H9 (cell line): Measurements from ENCODE around the gene THSD4. TPM values are rescaled to one million over a fixed set of nuclear protein-coding genes. Genes with fewer than 3 reads are reported as not detected.
A peak's percentile ranks its signal among the peaks of the same experiment; 100 is the strongest.

Source experiments
- DNase-seq: peaks from one replicate; pipeline ENCODE4 v3.0.0-alpha.2; 2017
- H2AFZ ChIP-seq: one replicate; pipeline ENCODE4 v1.6.1; 2013; ENCODE audit warnings: mild to moderate bottlenecking, low read length, control low read depth, moderate library complexity
- H2AK5ac ChIP-seq: 2 replicates; pipeline ENCODE4 v1.6.1; 2013; ENCODE audit warnings: low read length, control low read depth, mixed read lengths; ENCODE audit not compliant: insufficient read length
- H2BK120ac ChIP-seq: one replicate; pipeline ENCODE4 v1.6.1; 2013; ENCODE audit warnings: low read depth, mild to moderate bottlenecking, low read length, control low read depth, inconsistent platforms; ENCODE audit not compliant: poor library complexity, severe bottlenecking
- H2BK12ac ChIP-seq: 2 replicates; pipeline ENCODE4 v1.6.1; 2013; ENCODE audit warnings: low read length, control low read depth, mixed read lengths, low read depth; ENCODE audit not compliant: insufficient read length
- H2BK15ac ChIP-seq: 2 replicates; pipeline ENCODE4 v1.6.1; 2013; ENCODE audit warnings: low read depth, low read length, control low read depth
- H2BK20ac ChIP-seq: one replicate; pipeline ENCODE4 v1.6.1; 2013; ENCODE audit warnings: low read depth, mild to moderate bottlenecking, low read length, control low read depth, inconsistent platforms; ENCODE audit not compliant: poor library complexity, severe bottlenecking
- H2BK5ac ChIP-seq: 2 replicates; pipeline ENCODE4 v1.6.1; 2013; ENCODE audit warnings: low read length, control low read depth, mixed read lengths; ENCODE audit not compliant: insufficient read length
- H3K14ac ChIP-seq: 2 replicates; pipeline ENCODE4 v1.6.1; 2013; ENCODE audit warnings: low read length, control low read depth; ENCODE audit not compliant: insufficient read depth
- H3K18ac ChIP-seq: 2 replicates; pipeline ENCODE4 v1.6.1; 2013; ENCODE audit warnings: low read depth, mild to moderate bottlenecking, mixed read lengths, low read length, control low read depth; ENCODE audit not compliant: insufficient read length
- H3K23ac ChIP-seq: 2 replicates; pipeline ENCODE4 v1.6.1; 2013; ENCODE audit warnings: low read length, control low read depth, mixed read lengths, low read depth; ENCODE audit not compliant: insufficient read length
- H3K23me2 ChIP-seq: 2 replicates; pipeline ENCODE4 v1.6.1; 2013; ENCODE audit warnings: low read depth, mild to moderate bottlenecking, mixed read lengths, low read length, control low read depth; ENCODE audit not compliant: insufficient read length, poor library complexity, severe bottlenecking
- H3K27ac ChIP-seq: 2 replicates; pipeline ENCODE4 v1.5.1; 2013; ENCODE audit warnings: low read length, control low read depth, mixed read lengths, low read depth; ENCODE audit not compliant: insufficient read length
- H3K27me3 ChIP-seq: 2 replicates; pipeline ENCODE4 v1.6.1; 2013; ENCODE audit warnings: low read length, control low read depth, inconsistent platforms; ENCODE audit not compliant: insufficient read depth
- H3K4ac ChIP-seq: 2 replicates; pipeline ENCODE4 v1.6.1; 2013; ENCODE audit warnings: low read depth, mild to moderate bottlenecking, control low read depth, inconsistent platforms, low read length, moderate library complexity
- H3K4me1 ChIP-seq: 2 replicates; pipeline ENCODE4 v1.6.1; 2013; ENCODE audit warnings: low read length, control low read depth, inconsistent platforms; ENCODE audit not compliant: insufficient read depth
- H3K4me2 ChIP-seq: 2 replicates; pipeline ENCODE4 v1.6.1; 2013; ENCODE audit warnings: low read length, control low read depth, mixed read lengths; ENCODE audit not compliant: insufficient read length, insufficient read depth
- H3K56ac ChIP-seq: 2 replicates; pipeline ENCODE4 v1.6.1; 2013; ENCODE audit warnings: low read depth, mild to moderate bottlenecking, mixed read lengths, low read length, control low read depth; ENCODE audit not compliant: insufficient read length
- H3K79me1 ChIP-seq: 2 replicates; pipeline ENCODE4 v1.6.1; 2013; ENCODE audit warnings: low read depth, mild to moderate bottlenecking, moderate library complexity, low read length, control low read depth, inconsistent platforms; ENCODE audit not compliant: insufficient read depth, poor library complexity, severe bottlenecking
- H3K79me2 ChIP-seq: 2 replicates; pipeline ENCODE4 v1.6.1; 2013; ENCODE audit warnings: low read length, control low read depth, inconsistent platforms; ENCODE audit not compliant: insufficient read depth
- H3K9ac ChIP-seq: 2 replicates; pipeline ENCODE4 v1.6.1; 2013; ENCODE audit warnings: low read length, control low read depth, mixed read lengths; ENCODE audit not compliant: insufficient read length; ENCODE audit errors: extremely low read depth
- H3K9me3 ChIP-seq: one replicate; pipeline ENCODE4 v1.6.1; 2013; ENCODE audit warnings: low read depth, low read length, inconsistent platforms; ENCODE audit not compliant: control insufficient read depth
- H3T11ph ChIP-seq: one replicate; pipeline ENCODE4 v1.6.1; 2013; ENCODE audit warnings: mild to moderate bottlenecking, low read length, control low read depth, inconsistent platforms
- H4K20me1 ChIP-seq: one replicate; pipeline ENCODE4 v1.6.1; 2013; ENCODE audit not compliant: control insufficient read depth, insufficient read length, insufficient read depth
- H4K5ac ChIP-seq: 2 replicates; pipeline ENCODE4 v1.6.1; 2013; ENCODE audit warnings: low read depth, mild to moderate bottlenecking, mixed read lengths, low read length, control low read depth; ENCODE audit not compliant: insufficient read length
- H4K8ac ChIP-seq: replicated peaks from 2 replicates; pipeline ENCODE4 v1.6.1; 2013; ENCODE audit warnings: low read length, control low read depth, mixed read lengths, low read depth; ENCODE audit not compliant: insufficient read length
- H4K91ac ChIP-seq: 2 replicates; pipeline ENCODE4 v1.6.1; 2013; ENCODE audit warnings: low read depth, mild to moderate bottlenecking, moderate library complexity, mixed read lengths, low read length, control low read depth; ENCODE audit not compliant: insufficient read length
- H3K27ac Mint-ChIP-seq, 3 experiments: 2 replicates in 2 of 3; 3 replicates in 1 of 3; pipeline ENCODE4 v1.8.0; 2020 to 2021; ENCODE audit warnings: mixed read lengths in 3 of 3, mild to moderate bottlenecking in 1 of 3, moderate library complexity in 1 of 3
- H3K27me3 Mint-ChIP-seq: 2 replicates; pipeline ENCODE4 v1.8.0; 2021; ENCODE audit warnings: low read depth, mild to moderate bottlenecking, moderate library complexity, mixed read lengths
- H3K36me3 Mint-ChIP-seq, 3 experiments: 2 replicates in 2 of 3; 3 replicates in 1 of 3; pipeline ENCODE4 v1.8.0; 2020 to 2021; ENCODE audit warnings: low read depth in 3 of 3, mixed read lengths in 3 of 3; ENCODE audit not compliant: insufficient read depth in 1 of 3
- H3K4me1 Mint-ChIP-seq, 2 experiments: 2 replicates each; pipeline ENCODE4 v1.8.0; 2020; ENCODE audit warnings: mixed read lengths in 2 of 2
- H3K4me3 Mint-ChIP-seq, 2 experiments: 2 replicates in 1 of 2; 3 replicates in 1 of 2; pipeline ENCODE4 v1.8.0; 2020 to 2021; ENCODE audit warnings: mild to moderate bottlenecking in 2 of 2, mixed read lengths in 2 of 2, moderate library complexity in 1 of 2
- H3K9me3 Mint-ChIP-seq, 2 experiments: 2 replicates in 1 of 2; 3 replicates in 1 of 2; pipeline ENCODE4 v1.8.0; 2020; ENCODE audit warnings: mild to moderate bottlenecking in 2 of 2, mixed read lengths in 2 of 2, moderate library complexity in 1 of 2
- WGBS: extraction: QIAGEN DNeasy Blood & Tissue Kit; methylation state at CpG from one replicate; pipeline ENCODE4 v1.1.7; 2013; ENCODE audit warnings: missing lambda C conversion rate, low lambda C conversion rate, mixed read lengths; ENCODE audit not compliant: insufficient read length; ENCODE audit errors: extremely low coverage; 5-methylcytosine and 5-hydroxymethylcytosine counted together
- total RNA-seq: library from RNA; stranded (reverse); gene quantifications from 2 replicates; pipeline ENCODE4 v1.2.1, GENCODE V29; 2021
- TF ChIP-seq, protein P1 (sequence below): fragments of 200-600 bp; sonication (generic); conservative IDR thresholded peaks from 3 replicates; pipeline ENCODE4 v1.8.0; 2021; ENCODE audit warnings: antibody characterized with exemption, mild to moderate bottlenecking

THSD4 gene
- total RNA-seq, 1 experiment from 2014 or later, result 5.5 TPM

DNA sequence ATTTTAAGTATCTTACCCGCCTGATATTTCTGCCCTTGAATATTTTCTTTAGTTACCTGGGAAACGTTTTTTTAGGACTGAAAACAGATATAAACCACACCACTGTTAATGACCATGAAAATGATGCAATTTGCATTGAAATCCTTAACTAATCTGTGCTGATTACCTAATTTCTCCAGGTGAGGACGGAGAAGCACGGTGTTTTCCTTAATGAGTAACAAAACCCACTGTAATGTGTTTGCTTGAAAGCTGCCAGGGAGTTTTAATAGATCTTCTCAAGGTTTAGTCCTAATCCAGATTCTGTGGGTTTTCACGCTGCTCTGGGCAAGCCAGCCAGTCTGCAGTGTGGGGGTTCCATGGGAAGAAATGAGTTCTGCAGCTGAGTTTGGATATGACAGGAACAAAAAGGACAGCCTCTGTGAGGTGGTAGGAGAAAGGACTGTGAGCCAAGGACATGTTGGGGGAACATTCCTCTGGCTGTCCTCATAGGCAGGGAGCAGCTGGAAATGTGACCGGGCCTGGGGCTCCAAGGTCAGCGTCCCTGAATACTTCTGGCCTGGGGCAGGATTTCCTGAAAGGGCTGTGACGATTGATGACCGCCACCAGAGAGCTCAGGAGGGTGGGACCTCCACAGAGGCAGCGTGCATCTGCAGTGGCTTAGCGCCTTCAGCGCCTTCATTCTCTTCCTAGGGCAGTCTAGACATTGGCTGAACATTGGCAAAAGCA is 18.6 kb downstream of the THSD4 start:
- no peak overlapping the region for H3K4me2 ChIP-seq
- no peak overlapping the region for H3K56ac ChIP-seq
- H2BK120ac ChIP-seq, result no peak overlapping the region
- H4K8ac ChIP-seq, result no peak overlapping the region
- H4K20me1 ChIP-seq, result no peaks in the 10 kb centered on the region
- no peaks in the 10 kb centered on the region for H3K9me3 ChIP-seq
- no peak overlapping the region for H3K4ac ChIP-seq
- no peak for DNase-seq
- no peak overlapping the region for H2BK12ac ChIP-seq
- no CpG with 5 or more reads among the region's 12 CpGs for WGBS
- H3K18ac ChIP-seq, result no peak overlapping the region
- Mint-ChIP-seq H3K36me3 (peaks cover 0 to 5% (median 3%) of the 10 kb centered on the region in 3 experiments; a peak in 3 of 7 replicates), H3K4me3 (no peak overlapping the region), H3K9me3 (no peaks in the 10 kb centered on the region; a peak in 1 of 5 replicates), H3K27ac (peak overlapping the region in 1 of 3 experiments; percentile 25; a peak in 1 of 7 replicates), H3K27me3 (no peaks in the 10 kb centered on the region), H3K4me1 (peaks cover 21 to 25% of the 10 kb centered on the region in 2 experiments)
- no peak overlapping the region for H2BK5ac ChIP-seq
- H3K23ac ChIP-seq, result no peak overlapping the region
- no peak overlapping the region for H2BK15ac ChIP-seq
- H4K5ac ChIP-seq, result no peak overlapping the region
- H3K23me2 ChIP-seq, result no peaks in the 10 kb centered on the region
- no peaks in the 10 kb centered on the region for H3K79me1 ChIP-seq
- no peak overlapping the region for H2BK20ac ChIP-seq
- H3T11ph ChIP-seq, result no peak overlapping the region
- H2AFZ ChIP-seq, result no peak overlapping the region
- no peak overlapping the region for H3K9ac ChIP-seq
- no peaks in the 10 kb centered on the region for H3K79me2 ChIP-seq
- no peaks in the 10 kb centered on the region; the same call in 1 of the 2 replicates for H3K27me3 ChIP-seq
- no peak overlapping the region for H3K14ac ChIP-seq
- TF ChIP-seq, protein P1, sequence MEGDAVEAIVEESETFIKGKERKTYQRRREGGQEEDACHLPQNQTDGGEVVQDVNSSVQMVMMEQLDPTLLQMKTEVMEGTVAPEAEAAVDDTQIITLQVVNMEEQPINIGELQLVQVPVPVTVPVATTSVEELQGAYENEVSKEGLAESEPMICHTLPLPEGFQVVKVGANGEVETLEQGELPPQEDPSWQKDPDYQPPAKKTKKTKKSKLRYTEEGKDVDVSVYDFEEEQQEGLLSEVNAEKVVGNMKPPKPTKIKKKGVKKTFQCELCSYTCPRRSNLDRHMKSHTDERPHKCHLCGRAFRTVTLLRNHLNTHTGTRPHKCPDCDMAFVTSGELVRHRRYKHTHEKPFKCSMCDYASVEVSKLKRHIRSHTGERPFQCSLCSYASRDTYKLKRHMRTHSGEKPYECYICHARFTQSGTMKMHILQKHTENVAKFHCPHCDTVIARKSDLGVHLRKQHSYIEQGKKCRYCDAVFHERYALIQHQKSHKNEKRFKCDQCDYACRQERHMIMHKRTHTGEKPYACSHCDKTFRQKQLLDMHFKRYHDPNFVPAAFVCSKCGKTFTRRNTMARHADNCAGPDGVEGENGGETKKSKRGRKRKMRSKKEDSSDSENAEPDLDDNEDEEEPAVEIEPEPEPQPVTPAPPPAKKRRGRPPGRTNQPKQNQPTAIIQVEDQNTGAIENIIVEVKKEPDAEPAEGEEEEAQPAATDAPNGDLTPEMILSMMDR, result no peak
- H4K91ac ChIP-seq, result no peak overlapping the region
- H3K27ac ChIP-seq, result no peak overlapping the region
- no peaks in the 10 kb centered on the region; the same call in 1 of the 2 replicates for H3K4me1 ChIP-seq
- H2AK5ac ChIP-seq, result no peak overlapping the region
